A549 treated with CpdA at 1 μM for 4 hours (cell line): ENCODE results near the gene SYT17. TPM values are rescaled to one million over a fixed set of nuclear protein-coding genes. Genes with fewer than 3 reads are reported as not detected.

ENCODE experiments used
- total RNA-seq: library from RNA; stranded (reverse); fragments of 200-300 nt; extraction: Qiagen RNA extraction; gene quantifications from 5 replicates; pipeline ENCODE4 v1.2.3, GENCODE V29; 2022; ENCODE audit warnings: low read depth

SYT17 gene, protein sequence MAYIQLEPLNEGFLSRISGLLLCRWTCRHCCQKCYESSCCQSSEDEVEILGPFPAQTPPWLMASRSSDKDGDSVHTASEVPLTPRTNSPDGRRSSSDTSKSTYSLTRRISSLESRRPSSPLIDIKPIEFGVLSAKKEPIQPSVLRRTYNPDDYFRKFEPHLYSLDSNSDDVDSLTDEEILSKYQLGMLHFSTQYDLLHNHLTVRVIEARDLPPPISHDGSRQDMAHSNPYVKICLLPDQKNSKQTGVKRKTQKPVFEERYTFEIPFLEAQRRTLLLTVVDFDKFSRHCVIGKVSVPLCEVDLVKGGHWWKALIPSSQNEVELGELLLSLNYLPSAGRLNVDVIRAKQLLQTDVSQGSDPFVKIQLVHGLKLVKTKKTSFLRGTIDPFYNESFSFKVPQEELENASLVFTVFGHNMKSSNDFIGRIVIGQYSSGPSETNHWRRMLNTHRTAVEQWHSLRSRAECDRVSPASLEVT
- 9.7 to 13.3 TPM (median 11.9 TPM) in 5 replicates for total RNA-seq

DNA sequence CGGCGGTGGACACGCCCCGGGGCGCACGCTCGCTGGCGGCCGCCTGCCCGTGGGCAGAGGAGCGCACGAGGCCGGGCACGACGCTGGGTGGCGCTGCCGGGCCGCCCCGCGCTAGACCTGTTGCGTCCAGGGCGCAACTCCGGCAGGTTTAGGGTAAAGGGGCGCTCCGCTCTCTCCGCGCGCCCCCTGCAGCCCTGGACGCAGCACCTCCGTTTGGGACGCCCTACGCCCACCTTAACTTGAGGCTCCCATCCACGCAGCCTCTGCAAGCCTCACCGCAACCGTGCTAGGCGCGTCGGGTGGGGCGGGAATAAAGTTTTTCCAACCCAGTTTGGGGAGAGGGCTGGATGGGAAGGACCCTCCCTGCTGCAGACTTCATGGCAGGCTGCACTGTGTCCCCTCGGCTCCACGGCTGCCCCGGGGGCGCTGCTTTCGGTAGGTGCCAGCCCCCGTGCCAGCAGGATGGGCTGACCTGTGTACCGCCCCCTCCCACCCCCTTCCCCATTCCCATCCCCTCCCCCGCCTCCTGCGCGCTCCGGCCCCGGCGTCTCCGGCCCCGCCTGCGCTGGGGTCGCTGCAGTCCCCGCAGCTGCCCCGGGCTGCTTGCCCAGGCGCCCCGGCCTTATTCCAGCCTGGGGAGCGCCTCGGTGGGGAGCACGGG, at the start of gene SYT17:
Gene SYT17, plus strand, starts transcription at position 531 of the 661 bp plus-strand sequence. CDS start 407 bp downstream, outside the sequence.

DNA sequence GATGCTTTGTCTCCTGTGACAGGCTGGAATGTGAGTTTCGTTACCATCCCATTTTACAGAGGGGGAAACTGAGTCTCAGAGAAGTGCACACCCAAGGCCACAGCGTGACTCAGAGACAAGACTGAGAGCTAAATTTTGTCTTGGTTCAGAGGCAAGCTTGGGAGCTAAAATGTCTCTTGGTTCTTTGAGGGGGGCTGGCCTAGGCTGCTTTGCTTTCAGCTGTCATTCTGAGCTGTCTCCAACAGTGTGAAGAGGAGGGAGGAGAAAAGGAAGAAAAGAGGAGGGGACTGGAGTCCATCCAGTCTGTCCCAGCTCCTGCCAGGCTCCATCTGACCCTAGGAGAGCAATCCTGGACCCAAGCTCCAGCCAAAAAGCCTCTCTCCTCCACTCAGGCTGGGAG, 117.4 kb downstream of the SYT17 start, which contains the start of gene CLEC19A:
Gene CLEC19A, plus strand, starts transcription at position 301 of the 400 bp plus-strand sequence. CDS start 121 bp downstream, outside the sequence.

Other genes with a start within 250 kb of the SYT17 start
- 15.8 to 24.4 TPM (median 22.5 TPM) in 5 replicates for gene SMG1, start 241.8 kb upstream of the SYT17 start, total RNA-seq
- 6.6 to 10.3 TPM (median 8.8 TPM) in 5 replicates for gene TMC7, start 184.3 kb upstream of the SYT17 start, total RNA-seq
- 25.0 to 28.0 TPM (median 25.6 TPM) in 5 replicates for gene COQ7, start 100.6 kb upstream of the SYT17 start, total RNA-seq
- gene ITPRIPL2, start 54.3 kb upstream of the SYT17 start, total RNA-seq: 11.9 to 18.2 TPM (median 14.5 TPM) in 5 replicates
- gene CLEC19A, start 117.5 kb downstream of the SYT17 start, total RNA-seq: 0.06 to 0.16 TPM (median 0.13 TPM) in 4 of 5 replicates, not detected in the other
- 6.1 to 9.3 TPM (median 7.5 TPM) in 5 replicates for gene TMC5, start 249.6 kb downstream of the SYT17 start, total RNA-seq